ENCODE measurements around the gene TBC1D4.

TBC1D4 gene, protein sequence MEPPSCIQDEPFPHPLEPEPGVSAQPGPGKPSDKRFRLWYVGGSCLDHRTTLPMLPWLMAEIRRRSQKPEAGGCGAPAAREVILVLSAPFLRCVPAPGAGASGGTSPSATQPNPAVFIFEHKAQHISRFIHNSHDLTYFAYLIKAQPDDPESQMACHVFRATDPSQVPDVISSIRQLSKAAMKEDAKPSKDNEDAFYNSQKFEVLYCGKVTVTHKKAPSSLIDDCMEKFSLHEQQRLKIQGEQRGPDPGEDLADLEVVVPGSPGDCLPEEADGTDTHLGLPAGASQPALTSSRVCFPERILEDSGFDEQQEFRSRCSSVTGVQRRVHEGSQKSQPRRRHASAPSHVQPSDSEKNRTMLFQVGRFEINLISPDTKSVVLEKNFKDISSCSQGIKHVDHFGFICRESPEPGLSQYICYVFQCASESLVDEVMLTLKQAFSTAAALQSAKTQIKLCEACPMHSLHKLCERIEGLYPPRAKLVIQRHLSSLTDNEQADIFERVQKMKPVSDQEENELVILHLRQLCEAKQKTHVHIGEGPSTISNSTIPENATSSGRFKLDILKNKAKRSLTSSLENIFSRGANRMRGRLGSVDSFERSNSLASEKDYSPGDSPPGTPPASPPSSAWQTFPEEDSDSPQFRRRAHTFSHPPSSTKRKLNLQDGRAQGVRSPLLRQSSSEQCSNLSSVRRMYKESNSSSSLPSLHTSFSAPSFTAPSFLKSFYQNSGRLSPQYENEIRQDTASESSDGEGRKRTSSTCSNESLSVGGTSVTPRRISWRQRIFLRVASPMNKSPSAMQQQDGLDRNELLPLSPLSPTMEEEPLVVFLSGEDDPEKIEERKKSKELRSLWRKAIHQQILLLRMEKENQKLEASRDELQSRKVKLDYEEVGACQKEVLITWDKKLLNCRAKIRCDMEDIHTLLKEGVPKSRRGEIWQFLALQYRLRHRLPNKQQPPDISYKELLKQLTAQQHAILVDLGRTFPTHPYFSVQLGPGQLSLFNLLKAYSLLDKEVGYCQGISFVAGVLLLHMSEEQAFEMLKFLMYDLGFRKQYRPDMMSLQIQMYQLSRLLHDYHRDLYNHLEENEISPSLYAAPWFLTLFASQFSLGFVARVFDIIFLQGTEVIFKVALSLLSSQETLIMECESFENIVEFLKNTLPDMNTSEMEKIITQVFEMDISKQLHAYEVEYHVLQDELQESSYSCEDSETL (N-terminal part only)

DNA sequence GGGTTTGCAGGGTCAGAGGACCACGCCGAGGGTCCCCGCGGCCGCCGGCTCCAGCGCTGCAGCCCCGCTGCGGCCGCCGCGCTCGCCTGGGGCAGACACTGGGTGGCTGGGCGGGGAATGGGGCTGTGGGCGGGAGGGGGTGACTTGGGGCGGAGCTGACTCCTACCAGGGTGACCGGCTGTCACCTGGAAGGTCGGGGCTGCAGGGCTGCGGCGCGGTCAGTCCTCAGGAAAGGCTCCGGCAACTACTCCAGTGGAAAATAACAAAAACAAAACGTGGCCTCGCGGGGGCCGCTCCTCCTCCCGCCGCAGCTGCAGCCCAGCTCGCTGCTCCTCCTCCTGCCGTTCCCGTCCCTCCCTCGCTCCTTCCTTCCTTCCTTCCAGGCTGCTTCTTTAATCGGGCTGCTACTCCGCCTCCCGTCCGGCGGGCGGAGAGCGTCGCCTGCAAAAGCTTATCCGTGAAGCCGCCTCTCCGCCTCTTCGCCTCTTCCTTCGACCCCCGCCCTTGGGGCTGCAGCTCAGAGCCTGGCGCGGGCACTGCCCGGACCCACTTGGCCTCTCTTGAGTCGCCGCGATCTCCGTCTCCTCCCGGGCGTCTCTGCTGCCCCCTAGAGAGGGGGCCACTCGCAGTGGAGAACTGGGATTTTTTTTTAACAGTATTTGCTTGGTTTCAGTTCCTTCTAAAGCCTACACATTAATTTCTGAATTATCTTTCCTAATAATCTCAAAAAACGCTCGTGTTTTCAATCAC is at the start of gene TBC1D4:
TSS of gene TBC1D4 (minus strand) at position 100 of the 750 bp plus-strand sequence. CDS start 402 bp downstream, outside the sequence.
- peak; percentile 54 for DNase-seq

DNA sequence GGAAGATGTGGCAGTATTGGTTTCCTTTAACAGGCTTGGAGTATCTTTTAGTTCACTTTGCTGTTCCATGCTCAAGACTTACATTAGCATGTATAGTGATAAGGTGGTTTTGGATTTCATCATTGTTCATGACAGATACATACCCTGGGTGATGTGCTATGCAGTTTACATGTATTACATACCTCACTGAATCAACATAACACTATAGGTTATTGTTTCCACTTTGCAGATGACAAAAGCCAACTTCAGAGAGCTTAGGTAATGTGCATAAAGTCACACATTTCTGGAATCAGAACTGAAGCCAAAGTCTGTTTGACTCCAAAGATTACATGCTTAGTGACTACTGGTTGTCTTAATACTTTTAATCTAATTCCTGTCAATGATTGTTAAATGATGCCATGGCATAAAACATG is 48.6 kb upstream of the TBC1D4 start:
- DNase-seq = no peak

DNA sequence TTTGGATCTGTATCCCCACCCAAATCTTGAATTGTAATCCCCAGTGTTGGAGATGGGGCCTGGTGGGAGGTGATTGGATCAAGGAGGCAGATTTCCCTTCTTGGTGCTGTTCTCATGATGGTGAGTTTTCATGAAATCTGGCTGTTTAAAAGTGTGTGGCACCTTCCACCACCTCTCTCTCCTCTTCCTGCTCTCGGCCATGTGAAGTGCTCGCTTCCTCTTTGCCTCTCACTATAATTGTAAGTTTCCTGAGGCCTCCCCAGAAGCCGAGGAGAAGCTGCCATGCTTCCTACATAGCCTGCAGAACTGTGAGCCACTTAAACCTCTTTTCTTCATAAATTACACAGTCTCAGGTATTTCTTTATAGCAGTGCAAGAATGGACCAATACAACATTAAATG is 40.0 kb upstream of the TBC1D4 start:
- no peak for DNase-seq

DNA sequence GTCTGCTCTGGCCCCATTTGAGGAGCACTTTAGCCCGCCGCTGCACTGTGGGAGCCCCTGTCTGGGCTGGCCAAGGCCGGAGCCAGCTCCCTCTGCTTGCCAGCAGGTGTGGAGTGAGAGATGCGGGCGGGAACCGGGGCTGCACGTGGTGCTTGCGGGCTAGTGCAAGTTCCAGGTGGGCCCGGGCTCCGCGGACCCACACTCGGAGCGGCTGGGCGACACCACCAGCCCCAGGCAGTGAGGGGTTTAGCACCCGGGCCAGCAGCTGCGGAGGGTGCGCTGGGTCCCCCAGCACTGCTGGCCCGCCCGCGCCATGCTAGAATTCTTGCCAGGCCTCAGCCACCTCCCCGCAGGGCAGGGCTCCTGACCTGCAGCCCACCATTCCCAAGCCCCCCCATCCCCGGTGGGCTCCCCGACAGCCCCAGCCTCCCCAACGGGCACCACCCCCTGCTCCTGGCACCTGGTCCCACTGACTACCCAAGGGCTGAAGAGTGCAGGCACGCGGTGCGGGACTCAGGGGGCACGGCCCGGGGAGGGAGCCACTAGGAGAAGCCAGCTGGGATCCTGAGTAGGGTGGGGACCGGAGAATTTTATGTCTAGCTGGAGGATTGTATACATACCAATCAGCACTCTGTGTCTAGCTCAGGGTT is 36.6 kb upstream of the TBC1D4 start:
- no peak for DNase-seq

DNA sequence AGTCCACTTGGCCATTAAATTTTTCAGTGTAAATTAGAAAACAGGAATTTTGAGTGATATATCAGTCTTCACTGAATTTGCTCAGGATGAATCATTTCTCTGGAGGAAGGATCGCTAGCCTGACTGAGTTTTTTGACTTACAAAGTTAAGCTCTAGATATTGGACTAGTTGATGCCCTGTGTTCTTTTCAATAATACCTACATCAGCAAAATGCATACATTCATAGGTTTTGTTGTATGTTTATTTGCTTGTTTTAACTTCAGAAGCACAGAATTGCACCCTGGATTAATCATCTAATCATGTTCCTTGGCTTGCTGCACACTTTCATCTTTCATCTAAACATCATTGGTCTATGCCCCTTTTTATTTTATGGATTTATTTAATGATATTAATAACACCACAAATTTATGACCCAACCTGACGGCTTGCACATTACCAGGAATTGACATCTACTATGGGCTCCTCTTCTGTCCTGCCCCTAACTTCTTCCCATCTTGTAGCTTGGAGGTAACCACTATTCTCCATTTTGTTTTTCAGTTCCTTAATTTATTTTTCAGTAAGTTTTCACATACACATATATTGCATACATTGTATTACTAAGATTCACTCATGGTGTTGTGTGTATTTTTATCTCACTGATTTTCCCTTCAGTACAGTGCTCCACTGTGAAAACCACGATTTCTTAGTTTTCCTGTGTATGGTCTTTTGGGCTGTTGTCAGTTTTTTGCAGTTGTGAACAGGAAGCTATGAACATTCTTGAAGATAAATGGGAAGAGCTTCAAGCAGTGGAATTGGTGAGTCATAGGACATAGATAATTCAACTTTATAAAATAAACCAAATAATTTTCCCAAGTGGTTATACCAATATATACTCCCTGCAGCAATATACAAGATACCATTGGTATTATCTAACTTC is 32.4 kb upstream of the TBC1D4 start:
- no peak for DNase-seq

DNA sequence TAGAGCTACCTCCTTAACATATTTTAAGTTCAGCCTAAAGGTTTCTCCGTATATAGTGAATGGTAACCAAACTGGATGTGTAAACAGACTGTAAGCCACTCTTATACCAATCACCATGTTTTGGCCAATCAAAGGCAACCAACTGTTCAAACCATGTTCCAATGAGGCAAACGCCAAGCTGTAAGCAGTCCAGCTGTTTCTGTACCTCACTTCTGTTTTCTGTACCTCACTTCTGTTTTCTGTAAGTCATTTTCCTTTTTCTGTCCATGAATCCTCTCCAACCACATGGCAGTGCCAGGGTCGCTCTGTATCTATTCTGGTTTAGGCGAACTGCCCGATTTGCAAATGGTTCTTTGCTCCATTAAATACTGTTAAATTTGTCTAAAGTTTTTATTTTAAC is 31.3 kb upstream of the TBC1D4 start:
- DNase-seq = no peak

DNA sequence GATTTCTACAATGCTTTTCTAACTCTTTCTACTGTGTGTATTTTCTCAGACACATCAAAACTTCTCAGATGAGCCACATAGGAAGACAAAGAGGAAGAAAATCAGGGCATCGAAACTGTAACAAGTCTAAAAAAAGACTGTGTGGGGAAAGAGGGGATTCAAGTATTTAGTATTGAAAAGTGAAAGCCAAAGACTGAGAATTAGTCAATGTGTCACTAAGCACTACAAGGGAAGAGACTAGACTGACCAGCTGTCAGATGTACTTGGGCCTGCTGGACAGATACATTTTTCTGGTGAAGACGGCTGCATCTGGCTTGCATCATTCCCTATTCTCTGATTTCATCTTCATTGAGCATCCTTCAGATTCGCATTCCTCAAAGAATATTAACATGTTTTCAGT is 30.3 kb upstream of the TBC1D4 start:
- no peak for DNase-seq

DNA sequence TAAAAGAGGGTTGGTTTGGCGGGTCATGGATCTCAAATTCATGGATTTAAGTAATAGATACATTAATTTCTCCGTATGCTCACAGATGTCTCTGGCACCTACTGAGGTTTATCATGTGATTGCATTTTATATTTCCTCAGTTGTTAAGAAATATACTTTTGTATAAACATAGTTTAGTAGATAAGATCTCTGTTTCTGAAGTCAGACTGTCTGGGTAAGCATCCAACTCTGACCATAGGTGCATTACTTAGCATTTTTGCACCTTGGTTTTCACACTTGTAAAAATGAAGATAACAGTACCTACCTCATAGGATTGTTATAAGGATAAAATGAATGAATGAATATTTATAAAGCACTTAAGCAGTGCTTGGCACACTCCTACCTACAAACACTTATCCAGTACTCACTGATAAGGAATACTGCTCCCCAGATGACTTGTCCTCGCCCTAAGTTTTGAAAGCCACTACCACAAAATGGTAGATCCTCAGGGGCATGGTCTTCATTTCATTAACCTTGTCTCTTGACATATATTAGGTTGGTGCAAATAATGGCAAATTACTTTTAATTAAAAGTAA is 29.2 kb upstream of the TBC1D4 start:
- DNase-seq = no peak

DNA sequence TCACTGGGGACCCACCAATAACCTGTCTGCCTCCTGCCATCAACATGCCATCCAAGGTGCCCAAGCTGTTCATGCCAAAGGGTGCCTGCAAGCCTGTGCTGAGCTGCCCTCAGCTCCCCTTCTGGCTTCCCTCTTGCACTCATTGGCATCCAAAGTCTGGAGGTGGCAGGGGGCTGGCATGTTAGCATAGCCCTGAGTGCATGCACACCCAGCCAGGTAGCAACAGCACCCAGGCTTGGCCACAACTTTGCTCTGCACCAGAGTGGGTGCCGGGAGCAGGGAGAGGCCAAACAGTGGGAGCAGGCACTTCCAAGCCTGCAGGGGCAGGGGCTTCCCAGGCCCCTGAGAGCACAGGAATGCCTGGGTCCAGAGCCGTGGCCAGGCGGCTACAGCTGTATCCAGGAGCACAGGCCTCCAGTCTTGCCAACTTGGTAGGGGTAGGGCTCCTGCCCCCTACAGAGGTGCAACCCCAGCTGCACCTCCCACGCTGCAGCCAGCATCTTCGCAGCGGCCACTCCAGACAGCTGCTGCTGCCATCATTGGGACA is 26.1 kb upstream of the TBC1D4 start:
- DNase-seq = no peak

DNA sequence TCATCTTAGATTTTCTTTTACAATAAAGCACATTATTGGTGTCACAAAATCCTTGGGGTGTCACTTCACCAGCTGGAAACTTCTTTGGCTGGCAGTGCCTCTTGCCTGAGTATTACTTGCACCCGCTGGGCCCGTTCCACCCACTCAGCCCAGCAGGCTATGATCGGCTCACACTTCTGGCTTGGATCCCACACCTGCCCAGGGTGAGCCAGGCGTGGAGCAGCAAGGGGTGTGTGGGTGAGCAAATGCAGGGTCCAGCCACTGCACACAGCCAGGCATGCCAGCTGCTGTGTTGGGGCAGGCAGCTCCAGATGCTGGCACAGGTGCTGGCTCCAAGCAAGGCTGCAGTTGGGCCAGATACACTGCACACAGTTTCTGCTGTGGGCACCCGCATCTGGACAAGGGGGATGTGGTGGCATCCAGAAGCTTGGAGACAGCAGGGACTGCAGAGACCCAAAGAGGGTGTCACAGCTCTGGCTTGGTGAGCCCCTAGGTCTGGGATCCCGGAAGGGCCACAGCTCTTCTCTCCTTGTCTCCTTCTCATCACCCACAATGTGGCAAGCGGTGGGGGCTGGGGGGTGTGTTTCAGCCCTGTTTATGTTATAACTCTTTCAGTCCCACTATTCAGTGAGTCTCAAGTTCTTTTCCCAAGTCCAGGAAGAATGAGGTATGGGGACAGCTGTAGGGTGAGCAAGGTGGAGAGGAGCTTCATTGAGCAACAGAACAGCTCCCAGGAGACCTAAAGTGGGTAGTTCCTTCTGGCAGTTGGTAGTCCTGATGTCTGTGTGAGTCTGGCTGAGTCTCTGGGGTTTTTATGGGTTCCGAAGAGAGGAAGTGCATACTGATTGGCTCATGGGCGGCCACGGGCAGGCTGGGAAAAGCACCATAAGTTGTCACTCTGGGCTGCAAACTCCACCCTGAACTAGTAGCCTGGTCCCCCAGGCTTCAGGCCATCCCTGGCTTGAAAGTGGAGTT is 25.3 kb upstream of the TBC1D4 start:
- no peak for DNase-seq

DNA sequence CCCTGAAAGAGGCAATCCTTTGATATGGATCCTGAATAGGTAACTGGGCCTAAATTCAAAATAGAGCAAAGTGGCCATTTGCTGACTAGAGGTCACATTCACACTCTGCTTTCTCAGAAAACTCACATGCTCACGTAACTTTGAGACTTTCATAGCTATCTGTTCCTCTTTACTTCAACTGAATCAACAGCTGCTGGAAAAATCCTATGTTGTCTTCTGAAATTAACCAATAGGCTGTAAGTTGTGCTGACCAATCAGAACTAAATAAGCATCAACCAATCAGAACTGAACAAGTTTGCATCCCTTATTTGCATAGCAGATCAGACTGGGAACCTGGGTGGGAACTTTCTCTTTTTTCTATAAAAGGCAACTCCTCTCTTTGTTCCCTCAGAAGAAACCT is 24.0 kb upstream of the TBC1D4 start:
- DNase-seq = no peak

DNA sequence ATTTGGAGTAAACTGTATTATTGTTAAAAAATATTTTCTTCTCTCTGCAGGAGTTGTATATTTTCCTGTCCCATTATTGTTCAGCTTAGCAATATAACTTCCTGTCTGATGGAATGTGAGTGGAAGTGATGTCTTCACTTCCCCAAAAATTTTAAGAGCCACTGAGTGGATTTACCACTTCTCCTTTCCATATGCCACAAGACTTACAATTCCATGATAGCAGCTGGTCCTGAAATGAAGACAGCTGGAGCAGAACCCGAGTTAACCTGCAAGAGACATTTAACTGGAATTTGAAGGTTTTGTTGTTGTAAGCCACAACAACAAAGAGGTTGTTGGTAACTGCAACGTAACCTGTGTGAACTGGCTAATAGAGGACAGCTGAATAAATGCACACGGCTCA is 23.4 kb upstream of the TBC1D4 start:
- DNase-seq = no peak

DNA sequence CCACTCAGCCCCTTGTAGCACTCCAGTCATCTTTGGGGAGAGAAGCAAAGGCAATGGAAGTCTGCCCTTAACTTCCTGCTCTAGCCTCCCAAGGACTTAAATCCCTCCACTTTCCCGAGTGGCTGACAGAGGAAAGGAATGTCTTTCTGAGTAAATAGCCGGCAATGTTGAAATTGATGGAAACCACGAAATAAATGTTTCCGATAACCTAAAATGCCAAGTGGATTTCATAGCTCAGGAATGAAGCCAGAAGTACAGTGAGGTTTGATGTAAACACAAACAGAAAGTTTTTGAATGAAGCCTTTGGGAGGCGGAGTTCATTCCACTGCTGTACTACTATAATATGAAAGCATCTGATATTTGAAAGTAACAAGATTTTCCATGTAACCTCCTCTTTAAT is 14.0 kb upstream of the TBC1D4 start:
- no peak for DNase-seq

DNA sequence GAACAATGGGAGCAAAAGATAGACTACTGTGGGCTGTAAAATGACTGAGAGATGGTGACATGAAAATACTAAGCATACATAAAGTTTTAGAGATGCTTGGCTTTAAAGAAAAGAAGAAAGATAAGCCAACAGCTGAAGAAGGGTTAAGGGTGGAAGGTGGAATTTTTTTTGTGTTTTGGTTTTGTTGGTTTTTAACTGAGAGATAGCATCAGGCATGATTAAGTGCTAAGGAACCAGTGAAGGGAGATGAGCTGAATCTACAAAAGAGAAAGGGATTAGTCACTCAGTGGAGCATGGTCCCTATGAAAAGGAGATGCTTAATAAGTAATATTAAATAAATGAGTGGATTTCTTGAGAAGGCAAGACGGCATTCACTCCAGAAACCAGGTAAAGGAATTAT is 12.5 kb upstream of the TBC1D4 start:
- no peak for DNase-seq

DNA sequence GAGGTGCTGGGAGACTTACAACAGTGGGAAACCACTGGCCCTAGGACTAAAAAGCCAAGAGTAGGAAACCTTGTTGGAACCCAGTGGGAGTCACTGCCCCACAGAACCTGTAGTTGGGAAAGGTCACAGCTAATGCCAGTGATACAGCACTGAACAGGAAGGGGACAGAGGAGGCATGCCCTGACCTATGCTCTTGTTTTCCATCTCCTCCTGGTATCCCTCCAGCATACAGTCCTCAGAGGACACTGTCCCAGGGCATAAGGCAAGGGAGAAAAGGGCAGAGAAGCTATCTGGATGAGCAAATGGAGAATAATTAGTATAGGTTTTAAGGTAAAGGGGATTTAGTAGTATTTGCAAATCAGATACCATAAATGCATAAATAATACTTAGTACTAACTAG is 11.2 kb upstream of the TBC1D4 start:
- DNase-seq = no peak

DNA sequence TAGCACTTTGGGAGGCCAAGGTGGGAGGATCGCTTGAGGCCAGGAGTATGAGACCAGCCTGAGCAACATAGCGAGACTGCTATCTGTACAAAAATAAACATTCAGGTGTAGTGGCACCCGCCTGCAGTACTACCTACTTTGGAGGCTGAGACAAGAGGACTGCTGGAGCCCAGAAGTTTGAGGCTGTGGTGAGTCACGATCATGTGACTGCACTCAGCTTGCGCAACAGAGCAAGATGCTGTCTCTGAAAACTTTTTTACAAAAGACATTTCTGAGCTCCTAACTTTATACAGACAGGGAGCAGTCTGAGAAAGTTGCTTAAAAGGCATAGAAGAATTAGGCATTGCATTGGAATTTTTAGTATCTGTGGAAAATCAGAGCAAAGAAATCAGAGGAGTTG is 10.4 kb upstream of the TBC1D4 start:
- no peak for DNase-seq

DNA sequence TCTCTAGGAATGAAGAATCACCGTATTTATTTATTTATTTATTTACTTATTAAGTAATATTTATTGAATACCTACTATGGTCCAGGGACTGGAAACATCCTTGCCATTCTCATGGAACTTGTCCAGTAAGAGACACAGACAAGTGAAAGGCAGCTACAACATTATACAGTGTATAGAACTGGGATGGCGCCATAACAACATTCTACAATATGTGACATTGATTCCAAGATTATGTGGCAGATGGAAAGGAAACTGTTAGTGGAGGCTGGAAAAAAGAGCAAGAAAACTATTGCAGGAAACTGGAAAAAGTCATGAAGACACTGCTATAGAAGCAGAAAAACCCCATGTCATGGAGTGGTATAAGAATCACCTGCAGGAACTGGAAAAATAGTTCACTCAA is 9.4 kb upstream of the TBC1D4 start:
- no peak for DNase-seq

DNA sequence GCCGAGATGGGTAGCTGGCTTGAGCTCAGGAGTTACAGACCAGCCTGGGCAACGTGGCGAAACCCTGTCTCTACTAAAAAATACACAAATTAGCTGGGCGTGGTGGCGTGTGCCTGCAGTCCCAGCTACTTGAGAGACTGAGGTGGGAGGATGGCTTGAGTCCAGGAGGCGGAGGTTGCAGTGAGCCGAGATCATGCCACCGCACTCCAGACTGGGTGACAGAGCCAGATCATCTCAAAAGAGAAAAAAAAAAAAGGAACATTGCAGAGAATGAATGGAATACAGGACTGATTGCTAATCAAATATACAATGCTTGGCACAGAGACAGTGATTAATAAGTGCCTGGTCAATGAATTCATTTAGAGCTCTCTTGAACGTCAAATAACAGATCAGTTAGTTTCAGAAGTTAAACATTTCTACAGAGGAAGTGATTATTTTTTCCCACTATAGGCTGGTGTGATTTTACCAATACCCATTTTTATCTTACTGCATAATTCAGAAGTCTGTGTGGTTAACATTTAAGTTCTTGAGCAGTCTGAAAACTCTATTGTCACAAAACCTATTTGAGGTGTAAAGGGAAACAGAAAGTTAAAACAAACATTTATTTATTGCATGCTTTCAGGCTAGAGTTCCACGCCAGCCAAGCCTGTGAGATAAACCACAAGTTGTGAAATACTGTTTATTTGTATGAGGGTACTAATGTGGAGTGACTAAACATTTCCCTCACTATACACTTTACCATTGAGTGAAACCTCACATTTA is 7.7 kb upstream of the TBC1D4 start:
- DNase-seq = no peak

Data from activated T-cell treated with anti-CD3 and anti-CD28 coated beads, Interleukin-2, amount 50 U/mL, for 1 hour (primary cell).